Measurements from ENCODE around the gene AGPAT3.

AGPAT3 gene

DNA sequence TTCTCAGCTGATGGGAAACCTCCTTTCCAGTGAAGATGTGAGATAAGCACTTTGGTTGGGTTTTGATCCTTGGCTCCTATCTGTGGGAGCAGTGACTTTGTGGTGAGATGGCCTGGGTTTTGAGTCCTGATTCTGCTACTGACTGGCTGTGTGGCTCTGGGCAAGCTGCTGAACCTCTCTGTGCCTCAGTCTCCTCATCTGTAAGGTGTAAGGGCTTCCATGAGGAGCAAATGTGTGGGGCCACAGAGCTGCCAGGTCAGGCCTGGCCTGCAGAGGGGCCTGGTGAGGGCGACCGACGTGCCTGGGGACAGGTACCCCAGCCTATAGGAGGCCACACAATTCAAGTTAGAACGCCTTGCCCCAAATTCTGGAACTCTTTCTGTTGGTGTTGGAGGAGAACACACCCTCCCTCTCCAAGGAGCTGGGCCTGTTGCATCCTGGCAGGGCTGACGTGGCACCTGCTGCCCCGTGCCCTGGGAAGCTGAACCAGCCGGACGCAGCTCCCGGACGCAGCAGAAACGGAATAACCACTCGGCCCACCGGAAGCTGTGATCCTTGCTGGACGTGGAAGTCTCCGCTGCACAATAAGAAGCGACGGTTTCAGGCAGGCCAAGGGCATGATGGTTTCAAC is 62.7 kb downstream of the AGPAT3 start:
- no peak for DNase-seq

GRCh38 chr21:43928222-43929125 is 63.5 kb downstream of the AGPAT3 start:
- DNase-seq, result no peak

DNA sequence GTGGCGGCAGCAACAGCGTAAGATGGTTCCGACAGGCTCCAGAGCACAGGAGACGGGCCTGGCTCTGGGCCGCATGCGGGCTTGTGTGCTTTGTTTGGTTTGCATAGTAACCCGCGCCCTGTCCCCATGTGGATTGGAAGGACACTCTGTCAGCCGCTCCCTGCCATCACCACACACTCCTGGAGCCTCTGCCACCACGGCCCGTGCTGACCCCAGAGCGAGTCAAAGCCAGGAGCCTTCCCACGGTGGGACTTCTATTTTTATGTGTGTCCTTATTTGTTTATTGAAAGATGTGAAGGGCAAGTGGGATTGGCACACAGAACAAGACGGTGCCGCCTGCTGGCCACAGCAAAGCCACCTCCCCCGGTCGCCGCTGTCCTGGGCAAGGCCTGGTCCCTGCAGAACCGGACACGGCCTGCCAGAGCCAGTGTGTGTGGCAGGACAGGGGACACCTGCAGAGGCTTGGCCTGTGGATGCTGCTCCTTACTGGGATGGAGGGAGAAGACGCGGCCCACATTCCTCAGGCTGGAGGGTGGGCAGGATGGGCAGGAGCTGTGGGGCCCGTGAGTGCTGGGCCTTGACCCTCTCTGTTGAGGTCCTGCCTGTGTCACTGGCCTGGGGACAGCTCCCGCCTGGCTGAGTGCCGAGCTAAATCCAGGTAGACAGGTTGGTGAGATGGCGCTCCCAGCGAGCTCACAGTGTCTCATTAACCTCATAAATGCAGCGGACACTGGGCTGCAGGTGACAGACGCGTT is 64.4 kb downstream of the AGPAT3 start:
- no peak for DNase-seq

- no peak for DNase-seq
These were observed 65.2 kb downstream of the AGPAT3 start for GRCh38 chr21:43930074-43930847.

GRCh38 chr21:43930848-43931375 is 65.9 kb downstream of the AGPAT3 start:
- no peak for DNase-seq

DNA sequence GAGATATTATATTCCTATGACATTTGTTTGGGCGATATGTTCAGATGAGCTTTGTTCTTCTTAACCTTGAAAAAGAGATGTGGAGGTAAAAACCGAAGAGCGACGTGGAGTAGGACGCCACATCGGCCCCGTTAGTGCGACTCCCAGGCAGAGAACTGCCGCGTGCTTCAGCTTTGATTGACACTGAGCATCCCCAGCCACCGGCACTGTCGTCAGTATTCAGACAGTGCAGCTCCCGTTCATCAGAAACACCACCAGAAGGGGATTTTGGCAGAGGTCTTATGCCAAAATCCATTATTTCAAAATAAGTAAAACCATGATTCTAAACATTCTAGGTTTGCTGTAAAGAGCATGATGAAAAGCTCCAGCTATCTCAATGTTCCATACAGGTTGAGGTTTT is 66.5 kb downstream of the AGPAT3 start:
- no peak for DNase-seq

GRCh38 chr21:43932005-43932404 is 67.0 kb downstream of the AGPAT3 start:
- no peak for DNase-seq

GRCh38 chr21:43933199-43933598 is 68.2 kb downstream of the AGPAT3 start:
- DNase-seq, result no peak

DNA sequence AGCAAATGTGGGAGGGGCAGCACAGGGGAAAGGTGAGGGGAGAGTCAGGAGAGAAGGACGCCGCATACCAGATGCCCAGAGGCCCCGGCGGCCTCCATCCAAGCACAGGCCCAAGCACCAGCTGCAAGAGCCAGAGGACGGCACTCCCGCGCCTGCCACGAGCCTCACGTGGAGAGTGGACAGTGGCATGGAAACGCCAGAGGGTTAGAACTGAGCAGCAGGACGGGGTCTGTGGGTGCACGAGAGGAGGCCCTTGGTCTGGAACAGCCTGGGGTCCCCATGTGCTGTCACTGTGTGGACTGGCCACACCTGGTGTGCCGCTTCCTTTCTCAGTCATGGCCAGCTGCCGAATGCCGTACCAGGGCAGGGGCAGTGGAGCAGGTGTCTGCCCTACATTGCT is 68.7 kb downstream of the AGPAT3 start:
- no peak for DNase-seq

- no peak for DNase-seq
These were observed 69.1 kb downstream of the AGPAT3 start for GRCh38 chr21:43934116-43934515.

DNA sequence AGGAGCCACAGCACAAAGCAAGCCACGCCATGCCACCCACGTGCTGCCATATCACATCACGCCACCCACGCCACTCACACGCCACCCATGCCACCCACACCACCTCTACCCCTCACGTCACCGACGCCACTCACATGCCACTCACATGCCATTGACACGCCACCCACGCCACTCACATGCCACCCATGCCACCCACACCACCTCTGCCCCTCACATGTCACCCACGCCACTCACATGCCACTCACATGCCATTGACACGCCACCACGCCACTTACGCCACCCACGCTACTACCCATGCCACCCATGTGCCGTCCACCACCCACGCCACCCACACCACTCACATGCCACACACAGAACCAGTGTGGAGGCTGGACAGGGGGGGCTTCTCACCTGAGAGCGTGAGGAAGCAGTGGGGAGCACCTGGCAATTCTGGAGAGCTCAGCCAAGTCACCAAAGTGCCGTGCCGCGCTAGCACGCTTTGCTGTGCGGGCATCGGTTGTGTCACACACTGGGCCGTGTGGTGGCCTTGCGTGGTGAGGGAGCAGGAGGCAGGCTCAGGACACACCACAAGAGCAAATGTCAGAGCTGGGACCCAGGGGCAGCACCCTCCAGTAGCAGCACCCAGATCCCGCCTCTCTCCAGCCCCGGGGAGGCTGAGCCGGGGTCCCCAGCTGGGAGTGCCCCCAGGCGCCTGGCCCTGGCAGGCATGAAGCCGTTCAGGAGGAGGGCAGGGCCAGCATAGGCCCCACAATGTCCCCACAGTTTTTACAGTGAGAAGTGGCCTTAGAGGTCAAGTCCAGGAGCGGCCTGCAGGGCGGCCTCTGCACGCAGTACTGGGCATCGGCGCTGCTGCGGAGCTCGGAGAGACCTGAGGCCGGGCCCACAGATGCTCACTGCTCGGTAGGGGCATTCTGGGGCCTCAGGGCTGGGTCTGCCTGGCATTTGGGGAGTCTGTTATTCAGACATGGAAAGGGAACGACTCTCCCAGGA is 70.0 kb downstream of the AGPAT3 start:
- DNase-seq, result no peak

DNA sequence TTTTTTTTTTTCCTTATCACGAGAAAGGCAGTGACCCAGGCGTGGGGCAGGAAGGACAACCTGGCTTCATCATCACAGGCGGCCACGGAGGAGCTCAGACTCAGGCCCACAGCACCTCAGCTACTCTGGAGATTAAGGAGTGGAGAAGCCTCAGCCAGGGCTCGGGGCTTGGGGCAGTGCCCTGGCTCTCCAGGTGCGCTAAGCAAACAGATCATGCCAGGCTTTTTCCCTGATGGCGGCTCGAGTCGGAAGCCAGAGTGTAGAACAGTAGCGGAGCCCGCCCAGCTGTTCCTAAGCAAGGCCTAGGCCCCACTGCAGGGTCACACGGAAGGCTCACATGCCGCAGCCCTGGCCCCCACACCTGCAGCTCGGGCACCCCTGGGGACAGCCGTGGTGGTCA is 70.7 kb downstream of the AGPAT3 start:
- DNase-seq, result no peak

GRCh38 chr21:43936247-43936967 is 71.4 kb downstream of the AGPAT3 start:
- DNase-seq, result no peak

- no peak for DNase-seq
These were observed 72.2 kb downstream of the AGPAT3 start for GRCh38 chr21:43937051-43937832.

DNA sequence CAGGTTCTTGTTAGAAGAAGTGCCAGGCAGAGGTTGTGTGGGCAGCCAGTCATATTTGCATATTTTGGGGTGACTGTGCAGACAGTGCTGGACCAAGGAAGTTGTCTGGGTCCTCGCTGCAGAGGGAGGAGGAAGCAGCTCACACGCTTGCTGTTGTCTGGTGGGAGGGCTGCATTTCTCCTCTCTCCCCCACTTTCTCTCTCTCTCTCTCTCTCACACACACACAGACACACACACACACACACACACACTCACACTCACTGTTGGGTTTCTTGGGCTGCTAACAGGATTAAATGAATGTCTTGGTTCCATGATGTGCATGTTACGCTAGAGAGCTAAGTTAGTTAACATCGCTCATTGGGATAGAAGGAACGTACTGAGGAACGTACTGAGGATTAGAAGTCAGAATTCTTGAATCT is 72.9 kb downstream of the AGPAT3 start:
- no peak for DNase-seq

- peak; percentile 35 for DNase-seq
These were observed 73.9 kb downstream of the AGPAT3 start for GRCh38 chr21:43938751-43939442.

DNA sequence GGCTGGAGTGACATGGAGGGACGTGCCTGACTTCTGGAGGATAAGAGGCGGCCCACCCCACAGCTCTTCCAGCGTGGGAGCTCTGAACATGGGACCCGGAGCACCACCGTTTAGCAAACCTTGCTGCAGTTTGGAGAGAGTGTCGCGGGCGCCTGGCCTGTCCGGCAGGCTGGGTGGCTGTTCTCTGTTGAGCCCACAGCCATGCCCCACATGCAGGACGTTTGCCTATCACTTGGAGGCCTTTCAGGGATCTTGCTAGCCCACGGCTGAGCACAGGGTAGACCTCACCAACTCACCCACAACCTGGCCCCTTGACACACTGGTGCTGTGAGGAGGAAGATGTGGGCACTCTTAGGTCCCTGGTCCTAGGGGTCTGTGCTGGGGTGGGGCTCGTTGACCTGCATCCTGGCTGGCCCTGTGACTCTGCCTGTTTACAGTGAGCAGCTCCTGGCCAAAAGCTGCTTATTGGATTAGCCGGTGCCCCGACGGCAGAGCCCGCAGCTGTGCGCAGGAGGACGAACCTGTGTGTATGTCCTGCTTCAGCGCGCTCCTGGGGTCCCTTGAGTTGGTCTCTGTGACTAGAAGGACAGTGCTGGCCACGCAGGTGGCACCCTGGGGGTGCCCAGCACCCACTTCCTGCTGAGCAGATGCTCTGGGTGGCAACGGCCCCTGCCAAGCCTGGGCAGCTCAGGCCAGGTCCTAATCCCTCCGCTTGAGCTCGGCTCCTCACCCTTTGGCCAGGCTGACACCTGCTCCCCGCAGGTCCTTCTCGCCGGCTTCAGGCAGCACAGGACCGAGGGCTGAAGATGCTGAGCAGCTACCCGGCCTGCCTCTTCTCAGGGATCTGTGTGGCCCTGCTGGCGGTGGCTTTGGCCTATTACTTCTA is 74.7 kb downstream of the AGPAT3 start:
- no peak for DNase-seq

All from NCI-H526 treated with DMSO at 0.1 percent for 48 hours (cell line).